Measurements from ENCODE around the gene RIMS3.

RIMS3 gene

DNA sequence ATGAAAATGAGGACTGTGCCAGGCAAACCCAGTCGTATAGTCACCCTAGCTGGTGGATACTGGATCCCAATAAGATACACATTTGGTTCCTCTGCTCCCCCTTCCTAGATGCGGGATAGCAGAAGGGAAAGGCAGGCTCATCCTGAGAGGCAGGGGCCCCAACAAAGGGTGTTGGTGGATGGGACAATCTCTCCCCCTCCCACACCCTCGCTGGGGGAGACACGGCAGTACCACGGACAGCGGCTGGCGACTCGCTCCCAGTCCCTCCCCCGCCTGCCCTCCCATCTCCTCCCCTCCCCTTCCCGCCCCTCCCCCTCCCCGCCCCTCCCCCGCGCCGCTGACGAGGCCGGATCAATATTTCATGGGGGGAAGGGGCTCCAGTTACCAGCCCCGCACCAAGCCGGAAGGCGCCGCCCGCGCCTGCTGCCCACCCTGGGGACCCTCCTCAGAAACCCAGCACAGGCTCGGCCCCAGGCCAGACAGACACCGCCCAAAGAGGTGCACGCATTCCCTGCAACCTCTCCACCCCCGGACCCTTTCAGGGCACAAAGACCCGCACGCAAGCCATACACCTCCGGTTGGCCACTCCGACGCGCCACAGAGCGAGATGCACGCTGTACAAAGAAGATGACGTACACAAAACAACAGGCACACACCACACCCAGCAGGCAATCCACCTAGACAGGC lies 11.5 kb downstream of the RIMS3 start:
- DNase-seq (ENCODE audit: low read depth in 2 of 2) = no peak

GRCh38 chr1:40652979-40653378 lies 12.5 kb downstream of the RIMS3 start:
- no peak for DNase-seq (ENCODE audit: low read depth in 2 of 2)

- DNase-seq (ENCODE audit: low read depth in 2 of 2) = no peak
Observed at GRCh38 chr1:40652468-40652867, 13.0 kb downstream of the RIMS3 start.

DNA sequence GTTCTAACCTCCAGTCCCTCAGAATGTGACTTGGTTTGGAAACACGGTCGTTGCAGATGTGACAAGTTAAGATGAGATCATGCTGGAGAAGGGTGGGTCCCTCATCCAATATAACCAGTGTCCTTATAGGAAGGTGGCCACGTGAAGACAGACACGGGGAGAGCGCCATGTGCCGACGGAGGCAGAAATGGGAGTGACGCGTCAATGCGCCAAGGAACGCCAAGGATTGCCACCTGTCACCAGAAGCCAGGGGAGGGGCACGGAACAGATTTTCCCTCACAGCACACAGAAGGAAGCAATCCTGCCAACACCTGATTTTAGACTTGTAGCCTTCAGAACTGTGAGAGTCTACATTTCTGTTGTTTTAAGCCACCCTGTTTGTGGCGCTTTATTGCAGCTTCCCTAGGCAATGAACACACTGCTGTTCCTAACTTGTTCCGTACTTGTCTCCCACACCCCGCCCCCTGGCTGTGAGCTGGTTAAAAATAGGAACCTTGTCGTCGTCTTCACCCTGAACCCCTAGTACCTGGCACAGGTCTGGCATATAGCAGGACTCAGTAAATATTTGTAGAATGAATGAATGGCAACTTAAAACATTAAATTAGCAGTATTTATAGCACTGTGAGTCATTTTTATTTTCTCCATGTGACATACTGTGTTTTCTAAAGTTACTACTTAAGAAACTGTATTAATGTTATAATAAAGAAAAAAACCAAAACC lies 14.2 kb downstream of the RIMS3 start:
- no peak for DNase-seq (ENCODE audit: low read depth in 2 of 2)

DNA sequence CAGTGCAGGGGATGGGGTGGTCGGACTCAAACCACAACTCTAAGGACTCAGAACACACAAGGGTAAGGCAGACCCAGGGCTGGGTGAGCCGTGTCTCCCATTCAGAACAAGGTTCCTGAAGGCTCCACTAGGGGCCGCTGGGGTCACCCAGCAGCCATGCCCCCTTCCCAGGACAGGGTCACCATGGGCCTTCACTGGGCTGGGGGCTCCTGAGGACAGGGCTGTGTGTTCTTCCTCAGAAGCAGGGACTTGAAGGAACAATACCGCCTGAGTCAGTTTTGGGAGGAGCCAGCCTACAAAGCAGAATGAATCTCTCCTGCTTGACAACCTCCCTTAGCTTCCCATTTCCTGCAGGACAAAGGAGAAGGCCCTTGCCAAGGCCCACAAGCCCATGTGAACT lies 15.4 kb downstream of the RIMS3 start:
- no peak for DNase-seq (ENCODE audit: low read depth in 2 of 2)

- no peak for DNase-seq (ENCODE audit: low read depth in 2 of 2)
Observed at GRCh38 chr1:40649592-40649930, 15.9 kb downstream of the RIMS3 start.

DNA sequence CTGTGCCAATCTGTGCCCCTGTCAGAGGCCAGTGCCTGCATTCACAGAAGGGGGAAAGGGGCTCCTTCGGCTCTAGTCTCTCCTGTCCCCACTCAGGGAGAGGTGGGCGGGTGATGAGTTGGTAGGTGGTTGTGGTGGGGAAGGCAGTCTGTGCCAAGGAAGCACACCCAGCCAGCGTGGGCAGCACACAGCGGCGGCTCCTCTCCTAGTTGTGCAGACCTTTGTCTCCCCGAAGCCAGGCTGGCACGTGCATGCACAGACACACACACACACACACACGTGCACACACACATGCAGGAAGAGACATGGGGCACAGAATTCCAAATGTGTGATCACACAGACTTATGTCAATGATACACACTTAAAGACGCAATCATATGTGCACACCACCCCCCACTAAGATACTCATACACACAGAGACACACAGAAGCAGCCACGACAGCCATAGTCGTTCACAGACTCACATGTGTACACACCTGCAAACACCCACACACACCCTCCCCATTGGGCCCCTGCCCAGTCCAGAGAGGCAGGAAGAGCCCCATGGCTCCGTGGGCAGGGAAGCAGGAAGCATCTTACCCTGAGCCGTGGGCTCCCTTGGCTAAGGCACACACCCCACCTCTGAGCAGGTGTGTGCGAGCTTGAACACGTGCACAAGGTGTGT lies 16.4 kb downstream of the RIMS3 start:
- no peak for DNase-seq (ENCODE audit: low read depth in 2 of 2)

DNA sequence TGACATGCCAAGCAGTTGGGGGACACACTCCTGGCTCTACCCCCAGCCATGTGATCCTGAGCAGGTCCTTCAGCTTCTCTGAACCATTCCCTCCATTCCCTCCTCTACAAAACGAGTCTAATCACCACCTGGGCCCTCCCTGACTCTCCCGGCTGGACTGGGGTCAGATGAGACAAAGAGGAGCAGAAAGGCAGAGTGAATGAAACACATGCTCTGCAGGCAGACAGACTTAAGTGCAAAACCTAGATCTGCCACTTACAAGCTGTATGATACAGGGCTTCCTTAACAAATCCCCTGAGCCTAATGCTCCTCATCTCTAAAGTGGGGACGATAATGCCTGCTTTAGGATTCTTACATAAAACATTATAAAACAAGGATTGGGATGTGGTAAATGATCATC lies 17.3 kb downstream of the RIMS3 start:
- no peak for DNase-seq (ENCODE audit: low read depth in 2 of 2)

- DNase-seq (ENCODE audit: low read depth in 2 of 2) = no peak
Observed at GRCh38 chr1:40646315-40646714, 19.2 kb downstream of the RIMS3 start.

- no peak for DNase-seq (ENCODE audit: low read depth in 2 of 2)
Observed at GRCh38 chr1:40645118-40645680, 20.3 kb downstream of the RIMS3 start.

- no peak for DNase-seq (ENCODE audit: low read depth in 2 of 2)
Observed at GRCh38 chr1:40641601-40642242, 23.8 kb downstream of the RIMS3 start.

DNA sequence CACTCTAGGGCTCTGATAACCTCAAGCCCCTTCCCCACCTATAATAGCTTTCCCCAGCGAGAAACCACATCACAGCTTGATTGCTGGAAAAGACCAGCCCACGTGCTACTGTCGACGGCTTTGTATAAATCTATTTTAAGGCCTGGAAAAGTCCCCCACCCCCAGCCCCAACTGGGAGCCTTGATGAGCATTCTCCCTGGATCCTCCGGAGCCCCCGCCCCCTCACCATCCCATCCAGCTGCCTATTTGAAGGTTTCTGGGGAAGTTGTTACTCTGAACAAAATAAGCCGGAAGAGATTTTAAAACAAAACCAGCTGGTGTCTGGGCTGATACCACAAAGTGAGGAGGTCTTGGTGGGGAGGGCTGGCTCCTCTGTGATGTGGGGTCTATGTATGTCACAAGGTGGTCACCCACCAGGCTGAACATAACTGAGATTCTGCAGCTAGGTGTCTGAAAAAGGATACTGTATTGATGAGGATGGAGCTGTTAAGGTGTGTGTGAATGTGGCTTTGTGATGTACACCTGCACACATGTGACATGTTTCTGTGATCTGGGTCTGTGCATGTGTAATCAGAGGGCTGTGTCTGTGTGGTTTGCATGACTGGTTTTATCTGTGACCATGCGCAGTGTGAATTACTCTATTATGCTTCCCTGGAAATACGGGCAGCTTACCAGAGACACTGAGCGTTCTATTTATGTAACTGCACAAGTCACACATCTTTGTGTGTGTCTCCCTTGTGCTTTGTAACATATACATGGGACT lies 25.0 kb downstream of the RIMS3 start:
- DNase-seq (ENCODE audit: low read depth in 2 of 2) = no peak

- DNase-seq (ENCODE audit: low read depth in 2 of 2) = no peak
Observed at GRCh38 chr1:40638097-40639036, 27.1 kb downstream of the RIMS3 start.

- no peak for DNase-seq (ENCODE audit: low read depth in 2 of 2)
Observed at GRCh38 chr1:40637470-40638007, 27.9 kb downstream of the RIMS3 start.

DNA sequence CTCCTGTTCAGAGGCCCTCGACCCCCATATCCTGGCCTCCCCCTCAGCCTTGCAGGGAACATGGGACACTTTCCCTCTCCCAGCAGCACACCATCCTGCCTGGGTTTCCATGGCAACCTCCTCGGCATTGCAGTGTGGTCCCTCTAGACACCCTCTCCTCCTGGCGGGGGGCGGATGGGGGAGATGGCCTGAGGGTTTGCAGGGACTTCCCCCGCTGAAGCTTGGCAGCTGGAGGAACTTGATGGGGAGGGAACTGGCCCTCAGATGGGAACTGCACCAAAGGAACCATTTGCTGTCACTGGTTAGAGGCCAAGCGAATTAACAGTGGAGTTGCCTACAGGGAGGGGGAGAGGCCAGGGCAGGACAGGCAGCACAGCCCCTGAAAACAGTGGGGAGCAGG lies 28.7 kb downstream of the RIMS3 start:
- no peak for DNase-seq (ENCODE audit: low read depth in 2 of 2)

DNA sequence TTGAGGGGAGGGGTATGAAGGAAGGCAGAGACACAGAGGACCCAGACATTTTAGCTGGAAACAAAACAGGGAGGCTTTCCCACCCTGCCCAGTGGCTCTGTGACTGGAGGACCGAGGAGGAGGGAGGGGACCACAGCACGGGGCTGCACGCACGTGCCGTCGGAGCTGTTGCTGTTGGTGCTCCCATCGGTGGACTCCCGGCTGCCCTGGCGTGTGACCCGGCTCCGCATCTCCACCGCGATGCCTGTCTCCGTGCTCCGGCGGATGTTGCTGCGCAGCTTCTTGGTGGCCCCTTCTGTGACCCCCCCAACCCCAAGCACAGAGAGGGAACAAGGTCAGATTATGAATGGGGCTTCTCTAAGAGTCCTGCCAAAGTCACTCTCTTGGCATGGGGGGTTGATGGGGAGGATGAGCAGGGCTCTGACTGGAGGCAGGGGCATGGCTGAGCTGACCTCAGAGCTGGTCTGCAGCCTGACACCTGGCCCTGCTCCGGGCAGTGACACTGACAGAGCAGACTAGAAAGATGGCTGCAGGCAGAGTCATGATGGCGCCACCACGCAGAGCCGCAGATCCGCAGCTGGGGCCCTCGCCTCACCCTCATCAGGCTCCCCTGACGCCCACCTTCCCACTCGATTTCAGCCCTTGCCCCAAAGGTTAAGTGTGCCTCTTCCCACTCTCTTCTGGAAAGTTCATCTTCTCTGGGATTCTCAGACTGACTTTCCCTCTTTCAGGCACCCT lies 29.6 kb downstream of the RIMS3 start:
- no peak for DNase-seq (ENCODE audit: low read depth in 2 of 2)

DNA sequence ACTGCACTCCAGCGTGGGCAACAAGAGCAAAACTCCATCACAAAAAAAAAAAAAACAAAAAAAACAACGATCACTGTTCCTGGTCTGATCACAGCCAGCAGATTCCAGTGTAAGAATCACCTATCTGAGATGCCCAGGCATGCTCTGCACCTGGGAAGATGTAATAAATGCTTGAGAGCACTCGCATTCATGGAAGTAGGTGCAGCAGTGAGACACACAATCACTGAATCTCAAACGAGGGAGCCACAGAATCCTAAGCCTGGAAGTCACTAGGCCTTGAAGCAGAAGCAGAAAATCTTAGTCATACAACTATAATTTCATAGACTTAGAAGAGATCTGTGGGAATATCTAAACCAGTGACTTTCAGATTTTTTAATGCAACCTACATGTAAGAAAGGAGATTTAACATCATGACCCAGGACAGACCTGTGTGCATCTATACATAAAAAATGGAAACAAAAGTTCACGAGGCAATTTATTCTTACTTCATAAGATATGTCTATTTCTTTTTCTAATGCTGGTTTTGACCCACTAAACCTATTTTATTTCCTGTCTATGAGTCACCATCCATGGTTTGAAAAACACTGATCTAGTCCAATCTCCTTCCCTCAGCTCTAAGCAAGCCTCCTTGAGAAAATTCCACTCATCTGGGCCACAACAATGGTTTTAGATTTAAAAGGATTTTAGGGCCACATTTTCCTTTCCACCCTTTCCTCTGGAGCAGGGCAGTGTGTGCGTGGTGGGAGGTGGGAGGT lies 30.4 kb downstream of the RIMS3 start:
- DNase-seq (ENCODE audit: low read depth in 2 of 2) = no peak

- no peak for DNase-seq (ENCODE audit: low read depth in 2 of 2)
Observed at GRCh38 chr1:40633931-40634376, 31.5 kb downstream of the RIMS3 start.

- DNase-seq (ENCODE audit: low read depth in 2 of 2) = no peak
Observed at GRCh38 chr1:40633523-40633922, 32.0 kb downstream of the RIMS3 start.

Measured in stimulated activated CD8-positive, alpha-beta memory T cell treated with anti-CD3 and anti-CD28 coated beads, Interleukin-2, amount 100 ng/mL, for 1 hour (primary cell).